MV-4-11 (cell line): ENCODE measurements around the gene PPIL4.
"Not testable (repeated sequence)": the region's sequence is repeated elsewhere in the genome, so short reads cannot be mapped to it uniquely, and the experiment has no call there.

Experiments used
- DNase-seq: peaks from one replicate; lab custom pipeline; 2025; lab: John Stamatoyannopoulos, UW

Gene PPIL4

DNA sequence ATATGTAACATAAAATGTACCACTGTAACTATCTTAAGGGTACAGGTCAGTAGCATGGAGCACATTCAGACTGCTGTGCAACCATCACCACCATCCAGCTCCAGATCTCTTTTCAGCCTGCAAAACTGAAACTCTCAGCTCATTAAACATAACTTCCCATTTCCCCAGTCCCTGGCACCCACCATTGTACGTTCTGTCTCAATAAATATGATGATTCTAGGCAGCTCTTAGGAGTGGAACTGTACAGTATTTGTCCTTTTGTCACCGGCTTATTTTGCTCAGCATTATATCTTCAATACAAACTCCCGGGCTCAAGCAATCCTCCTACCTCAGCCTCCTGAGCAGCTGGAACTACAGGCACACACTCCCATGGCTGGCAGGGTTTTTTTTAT is 62.5 kb downstream of the PPIL4 start:
- DNase-seq = peak; percentile 82

DNA sequence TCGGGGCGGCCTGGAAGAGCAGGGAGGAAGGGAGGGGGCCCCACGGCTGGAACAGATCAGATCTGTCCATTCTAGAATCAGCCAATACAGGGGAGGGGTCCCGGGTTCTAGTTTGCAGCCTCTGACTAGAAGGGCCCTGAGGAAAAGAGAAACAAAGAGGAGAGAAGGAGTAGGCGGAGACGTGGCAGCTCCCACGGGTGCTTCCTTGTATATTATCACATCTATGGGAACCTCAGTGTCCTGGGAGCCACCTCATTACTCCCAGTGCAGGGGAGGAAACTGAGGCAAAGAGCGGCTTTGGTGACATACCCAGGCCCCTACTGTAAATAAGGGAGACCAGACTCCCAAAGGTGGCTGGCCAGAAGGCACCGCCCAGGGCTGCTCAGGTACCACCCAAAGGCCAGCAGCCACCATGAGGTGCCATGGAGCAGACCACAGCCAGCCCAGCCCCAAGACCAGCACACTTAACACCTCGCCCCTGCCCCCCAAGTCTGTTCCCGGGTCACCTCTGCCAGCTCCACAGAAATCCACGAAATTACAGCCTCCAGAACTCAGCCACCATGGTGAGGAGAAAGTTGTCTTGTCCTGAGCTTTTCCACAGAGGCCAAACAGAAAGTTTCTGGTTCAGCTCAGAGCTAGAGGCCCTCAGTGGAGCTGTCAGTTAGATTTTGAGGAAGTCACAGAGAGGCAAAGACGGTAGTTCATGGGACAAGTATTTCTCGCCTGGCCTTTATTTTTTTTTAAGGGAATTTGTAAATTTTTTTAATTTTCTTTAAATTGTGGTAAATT is 63.1 kb downstream of the PPIL4 start:
- DNase-seq = peak; percentile 82

DNA sequence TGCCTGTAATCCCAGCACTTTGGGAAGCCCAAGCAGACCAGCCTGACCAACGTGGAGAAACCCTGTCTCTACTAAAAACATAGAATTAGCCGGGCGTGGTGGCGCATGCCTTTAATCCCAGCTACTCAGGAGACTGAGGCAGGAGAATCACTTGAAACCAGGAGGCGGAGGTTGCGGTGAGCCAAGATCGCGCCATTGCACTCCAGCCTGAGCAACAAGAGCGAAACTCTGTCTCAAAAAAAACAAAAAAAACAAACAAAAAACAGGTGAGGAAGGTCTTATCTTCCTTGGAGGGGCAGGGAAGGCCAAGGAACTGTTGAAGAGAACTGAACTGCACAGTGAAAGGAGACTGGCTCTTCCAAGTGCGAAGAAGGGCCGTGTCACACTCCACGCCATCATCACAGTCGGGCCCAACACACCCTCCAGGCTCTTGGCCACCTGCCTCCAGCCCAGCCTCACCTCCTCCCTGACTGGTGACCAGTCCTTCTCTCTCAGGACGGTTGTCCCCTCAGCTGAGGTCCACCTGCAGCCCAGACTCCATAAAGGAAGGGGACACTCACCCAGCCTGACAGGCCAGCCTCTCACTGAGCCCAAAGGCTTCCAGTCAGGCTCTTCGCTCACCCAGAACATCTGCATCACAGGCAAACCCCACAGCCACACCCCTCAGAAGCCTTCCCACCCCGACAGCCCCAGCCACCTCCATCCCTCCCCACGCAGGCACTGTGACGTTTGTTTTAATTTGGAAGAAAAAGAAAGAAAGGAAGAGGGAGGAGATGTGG is 65.2 kb downstream of the PPIL4 start:
- no peak for DNase-seq

DNA sequence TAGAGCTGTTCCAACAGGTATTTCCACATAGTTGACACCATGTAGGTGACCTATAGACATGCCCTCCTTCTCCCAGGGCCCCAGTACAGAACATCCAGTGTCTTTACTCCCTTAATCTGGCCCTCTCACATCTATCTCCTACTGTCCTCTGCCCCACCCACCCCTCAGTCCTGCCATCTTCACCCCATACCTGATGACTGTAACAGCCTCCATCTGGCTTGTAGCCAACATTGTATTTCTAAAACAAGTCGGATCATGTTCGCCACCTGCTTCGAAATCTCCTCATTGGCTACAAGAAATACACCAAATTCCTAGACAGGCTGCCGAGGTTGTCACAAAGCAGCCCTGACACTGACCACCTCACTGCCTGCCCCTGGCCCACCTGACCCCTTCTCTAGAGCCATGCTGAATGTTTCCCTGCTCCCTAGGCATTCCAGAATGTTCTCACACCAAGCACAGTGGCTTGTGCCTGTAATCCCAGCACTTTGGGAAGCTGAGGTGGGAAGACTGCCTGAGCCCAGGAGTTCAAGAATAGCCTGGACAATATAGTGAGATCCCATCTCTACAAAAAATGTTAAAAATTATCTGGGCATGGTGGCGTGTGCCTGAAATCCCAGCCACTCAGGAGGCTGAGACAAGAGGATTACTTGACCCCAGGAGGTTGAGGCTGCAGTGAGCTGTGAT is 67.1 kb downstream of the PPIL4 start:
- no peak for DNase-seq

DNA sequence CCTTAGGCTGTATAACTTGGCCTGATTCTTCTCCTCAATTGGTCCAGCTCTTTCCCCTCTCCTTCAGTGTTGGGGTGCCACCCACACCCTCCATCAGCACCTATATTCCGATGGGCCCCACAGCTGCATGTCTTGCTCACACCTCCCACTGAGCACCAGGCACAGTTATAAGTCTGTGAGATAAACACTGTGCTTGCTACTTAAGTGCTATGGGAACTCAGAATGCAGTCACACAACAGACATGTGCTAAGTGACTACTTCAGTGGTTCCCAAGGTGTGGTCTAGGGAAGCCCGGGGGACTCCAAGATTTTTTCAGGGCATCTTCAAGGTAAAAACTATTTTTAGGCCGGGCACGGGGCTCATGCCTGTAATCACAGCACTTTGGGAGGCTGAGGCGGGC is 68.3 kb downstream of the PPIL4 start:
- no peak for DNase-seq

GRCh38 chr6:149476789-149477455 is 68.9 kb downstream of the PPIL4 start:
- no peak for DNase-seq

- DNase-seq = no peak
These were observed 71.5 kb downstream of the PPIL4 start for GRCh38 chr6:149474108-149474935.

DNA sequence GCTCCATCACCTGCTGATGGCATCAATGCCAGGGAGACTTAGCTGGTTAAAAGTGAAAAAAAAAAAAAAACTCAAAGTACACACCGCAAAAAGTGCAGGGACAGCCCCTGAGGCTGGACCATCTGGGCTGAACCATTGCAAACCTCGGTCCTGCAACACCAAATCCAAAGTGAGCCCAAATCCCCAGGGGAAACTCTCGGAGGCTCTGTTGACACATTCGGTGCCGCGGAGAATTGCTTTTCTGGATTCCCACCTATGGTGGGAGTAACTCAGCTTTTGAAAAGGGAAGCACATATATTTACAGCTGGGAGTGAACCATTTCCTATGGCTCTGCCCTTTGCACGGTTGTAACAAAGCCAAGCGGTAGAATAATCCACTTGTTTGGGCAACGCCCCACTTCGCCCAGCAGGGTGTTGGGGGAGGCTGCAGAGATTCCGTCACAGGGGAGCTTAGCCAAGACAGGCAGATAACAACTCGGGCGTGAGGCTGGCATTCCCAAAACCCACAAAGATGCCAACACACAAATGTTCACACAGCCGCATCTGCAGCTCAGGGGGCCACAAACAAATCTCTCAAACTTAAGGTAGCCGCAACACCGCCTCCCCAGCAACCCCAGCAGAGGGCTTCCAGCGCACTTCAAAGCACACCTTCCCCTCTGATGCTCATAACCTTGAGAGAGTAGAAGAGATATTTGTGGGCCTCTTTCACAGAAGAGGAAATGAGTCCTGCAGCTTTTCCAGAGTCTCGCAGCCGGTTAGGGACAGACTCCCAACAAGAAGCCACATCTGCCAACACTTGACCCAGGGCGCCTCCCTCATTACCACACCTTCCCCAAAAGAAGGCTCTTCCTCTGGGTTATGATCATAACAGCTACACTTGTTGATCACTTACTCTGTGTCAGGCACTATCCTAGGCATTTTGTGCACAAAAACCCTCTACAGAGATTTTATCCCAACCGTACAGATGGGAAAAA is 72.5 kb downstream of the PPIL4 start:
- peak; percentile 76 for DNase-seq

GRCh38 chr6:149472241-149472640 is 73.6 kb downstream of the PPIL4 start:
- no peak for DNase-seq

DNA sequence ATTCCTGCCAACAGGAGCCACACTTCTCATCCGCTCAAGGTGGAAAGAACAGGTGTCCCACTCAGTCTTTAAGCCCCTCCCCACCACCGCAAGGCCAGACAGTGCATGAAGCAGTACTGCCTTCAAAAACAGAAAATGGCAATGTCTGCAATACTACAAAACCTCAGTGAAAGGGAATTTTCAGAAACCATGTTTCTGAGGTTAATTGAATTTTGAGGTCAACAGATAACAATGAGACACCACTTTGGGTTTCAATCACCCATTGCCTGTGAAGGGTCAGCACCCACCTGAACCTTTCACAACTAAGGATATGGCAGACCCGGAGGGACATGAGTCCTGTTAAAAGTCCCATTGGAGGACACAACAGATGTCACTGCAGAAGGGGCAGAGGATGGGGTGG is 74.0 kb downstream of the PPIL4 start:
- DNase-seq = no peak

- DNase-seq = no peak
These were observed 74.9 kb downstream of the PPIL4 start for GRCh38 chr6:149470948-149471347.

GRCh38 chr6:149468179-149468578 is 77.7 kb downstream of the PPIL4 start:
- no peak for DNase-seq

GRCh38 chr6:149467265-149467664 is 78.6 kb downstream of the PPIL4 start:
- no peak for DNase-seq

DNA sequence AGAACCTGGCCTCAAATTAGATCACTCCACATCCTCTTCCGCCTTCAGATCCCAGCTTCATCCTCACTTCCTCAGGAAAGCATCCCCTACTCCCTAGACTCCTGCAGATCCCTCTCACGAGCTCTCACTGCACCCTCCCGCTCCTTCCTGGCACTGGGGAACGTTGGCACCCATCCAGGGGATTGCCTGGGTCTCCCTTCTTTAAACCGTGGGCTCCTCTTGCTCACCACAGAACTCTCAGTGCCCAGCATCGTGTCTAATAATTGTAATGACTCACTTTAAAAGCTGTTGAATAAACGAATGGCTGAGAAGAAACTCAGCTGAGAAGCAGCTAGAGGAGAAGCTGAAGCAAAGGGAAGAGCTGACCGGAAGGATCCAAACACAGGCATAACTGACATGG is 81.4 kb downstream of the PPIL4 start:
- DNase-seq = no peak

- no peak for DNase-seq
These were observed 82.1 kb downstream of the PPIL4 start for GRCh38 chr6:149463781-149464180.

- peak; percentile 34 for DNase-seq
These were observed 83.1 kb downstream of the PPIL4 start for GRCh38 chr6:149462712-149463111.

DNA sequence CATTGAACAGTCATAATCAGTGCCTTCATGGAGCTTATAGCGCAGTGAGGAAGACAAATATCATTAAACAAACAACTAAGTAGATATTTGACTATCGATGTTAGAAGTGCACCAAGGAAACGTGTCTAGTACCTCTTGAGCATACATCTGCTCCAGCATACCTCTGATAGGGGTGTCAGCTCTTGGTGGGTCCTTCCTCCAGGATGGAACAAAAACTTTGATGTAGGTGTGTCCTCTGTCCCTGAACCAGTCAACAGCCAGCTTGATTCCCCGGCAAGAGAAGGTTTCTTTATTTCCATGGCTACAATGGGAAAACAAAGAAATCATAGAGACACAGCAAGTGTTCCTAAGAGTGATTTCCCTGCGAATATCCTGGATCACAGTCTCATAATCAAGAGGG is 84.2 kb downstream of the PPIL4 start:
- DNase-seq = no peak

GRCh38 chr6:149460249-149460648 is 85.6 kb downstream of the PPIL4 start:
- not testable (repeated sequence) for DNase-seq

DNA sequence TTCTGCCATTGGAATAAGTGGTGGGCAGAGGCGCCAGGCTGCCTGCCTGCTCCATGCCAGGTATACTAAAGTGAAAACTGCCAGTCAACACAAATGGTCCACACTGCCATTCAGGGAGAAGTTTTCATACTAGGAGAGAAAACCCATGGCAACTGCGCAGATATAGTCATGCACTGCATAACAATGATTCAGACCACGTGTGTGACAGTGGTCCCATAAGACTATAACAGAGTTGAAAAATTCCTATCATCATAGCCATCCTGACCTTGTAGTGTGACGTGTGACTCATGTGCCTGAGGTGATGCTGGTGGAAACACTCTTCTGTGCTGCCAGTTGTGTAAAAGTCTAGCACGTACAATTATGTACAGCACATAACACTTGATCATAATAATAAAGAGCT is 86.1 kb downstream of the PPIL4 start:
- no peak for DNase-seq

- no peak for DNase-seq
These were observed 87.0 kb downstream of the PPIL4 start for GRCh38 chr6:149458806-149459205.
